ENCODE measurements around the gene TENM4.

DNA sequence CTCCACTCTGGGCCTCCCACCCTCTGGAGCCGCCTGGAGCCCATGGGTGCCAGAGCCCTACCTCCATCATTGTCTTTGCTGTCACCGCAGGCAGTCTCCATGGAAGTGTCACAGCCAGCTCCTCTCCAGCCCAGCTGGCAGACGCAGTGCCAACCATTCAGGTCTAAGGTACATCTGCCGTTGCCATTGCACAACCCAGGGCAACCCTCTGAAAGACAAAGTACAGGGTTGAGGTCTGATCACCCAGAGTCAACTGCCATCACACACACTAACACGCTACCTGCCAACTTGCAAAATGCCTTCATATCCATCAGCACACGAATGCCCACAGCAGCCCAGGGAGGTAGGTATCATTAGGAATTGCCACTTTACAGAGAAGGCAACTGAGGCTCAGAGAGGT is 669.9 kb downstream of the TENM4 start:
- TF ChIP-seq, protein P1, sequence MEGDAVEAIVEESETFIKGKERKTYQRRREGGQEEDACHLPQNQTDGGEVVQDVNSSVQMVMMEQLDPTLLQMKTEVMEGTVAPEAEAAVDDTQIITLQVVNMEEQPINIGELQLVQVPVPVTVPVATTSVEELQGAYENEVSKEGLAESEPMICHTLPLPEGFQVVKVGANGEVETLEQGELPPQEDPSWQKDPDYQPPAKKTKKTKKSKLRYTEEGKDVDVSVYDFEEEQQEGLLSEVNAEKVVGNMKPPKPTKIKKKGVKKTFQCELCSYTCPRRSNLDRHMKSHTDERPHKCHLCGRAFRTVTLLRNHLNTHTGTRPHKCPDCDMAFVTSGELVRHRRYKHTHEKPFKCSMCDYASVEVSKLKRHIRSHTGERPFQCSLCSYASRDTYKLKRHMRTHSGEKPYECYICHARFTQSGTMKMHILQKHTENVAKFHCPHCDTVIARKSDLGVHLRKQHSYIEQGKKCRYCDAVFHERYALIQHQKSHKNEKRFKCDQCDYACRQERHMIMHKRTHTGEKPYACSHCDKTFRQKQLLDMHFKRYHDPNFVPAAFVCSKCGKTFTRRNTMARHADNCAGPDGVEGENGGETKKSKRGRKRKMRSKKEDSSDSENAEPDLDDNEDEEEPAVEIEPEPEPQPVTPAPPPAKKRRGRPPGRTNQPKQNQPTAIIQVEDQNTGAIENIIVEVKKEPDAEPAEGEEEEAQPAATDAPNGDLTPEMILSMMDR (IDR thresholded peaks at IDR 0.05), result no peak
- TF ChIP-seq POLR2A (IDR thresholded peaks at IDR 0.05), result no peak

Data from uterus (tissue), 2 donors.